ENCODE data around the gene LCMT2. TPM values are rescaled to one million over a fixed set of nuclear protein-coding genes. Genes with fewer than 3 reads are reported as not detected.

The LCMT2 gene
- polyA plus RNA-seq, 1 donor from 2014 or later: 10.3 TPM

- Histone ChIP-seq H3K9ac (ENCODE audit: low read length) (no peak overlapping the region), H3F3A (ENCODE audit: insufficient read depth, low read length, poor library complexity, severe bottlenecking) (no peaks in the 10 kb centered on the region), H2AFZ (ENCODE audit: low read depth, low read length) (no peak overlapping the region), H3K27me3 (ENCODE audit: insufficient read depth, low read depth, low read length) (no peaks in the 10 kb centered on the region), H3K9me2 (ENCODE audit: insufficient read depth, low read length) (no peaks in the 10 kb centered on the region), H3K79me2 (replicated peaks; ENCODE audit: insufficient read depth, low read length) (no peaks in the 10 kb centered on the region), H3K9me3 (ENCODE audit: low read length) (no peaks in the 10 kb centered on the region), H4K20me1 (ENCODE audit: insufficient read depth) (no peaks in the 10 kb centered on the region), H3K27ac (ENCODE audit: low read length) (no peak overlapping the region), H3K4me2 (ENCODE audit: low read length) (no peak overlapping the region), H3K36me3 (ENCODE audit: insufficient read depth, low read length) (peaks cover 6% of the 10 kb centered on the region), H3K4me3 (ENCODE audit: low read length) (no peak overlapping the region)
- TF ChIP-seq EP300 (conservative IDR thresholded peaks at IDR 0.05; ENCODE audit: poor library complexity, severe bottlenecking): no peak
- TF ChIP-seq REST (IDR thresholded peaks at IDR 0.05; ENCODE audit: borderline replicate concordance): no peak
- no peak for TF ChIP-seq EZH2 (IDR thresholded peaks at IDR 0.05; ENCODE audit: borderline replicate concordance, insufficient read depth, low read length, poor library complexity, severe bottlenecking)
- no peak for TF ChIP-seq MXI1 (conservative IDR thresholded peaks at IDR 0.05; ENCODE audit: poor library complexity, severe bottlenecking)
- no peak for TF ChIP-seq TAF1 (IDR thresholded peaks at IDR 0.05; ENCODE audit: low read depth)
- no peak for TF ChIP-seq POLR2AphosphoS5 (IDR thresholded peaks at IDR 0.05)
- no peak for TF ChIP-seq RAD21 (conservative IDR thresholded peaks at IDR 0.05)
- TF ChIP-seq CTCF (IDR thresholded peaks at IDR 0.05; ENCODE audit: poor library complexity, severe bottlenecking): no peak
- TF ChIP-seq SMC3 (conservative IDR thresholded peaks at IDR 0.05; ENCODE audit: poor library complexity): no peak
Observed at GRCh38 chr15:43346305-43346704, 15.9 kb upstream of the LCMT2 start.

- H3F3A ChIP-seq (ENCODE audit: insufficient read depth, low read length, poor library complexity, severe bottlenecking): no peaks in the 10 kb centered on the region
- peaks cover 14% of the 10 kb centered on the region for H3K79me2 ChIP-seq (replicated peaks; ENCODE audit: insufficient read depth, low read length)
- H3K9me3 ChIP-seq (ENCODE audit: low read length): no peaks in the 10 kb centered on the region
- H3K4me3 ChIP-seq (ENCODE audit: low read length): peak overlapping the region; percentile 75
- H3K9me2 ChIP-seq (ENCODE audit: insufficient read depth, low read length): no peaks in the 10 kb centered on the region
- no peaks in the 10 kb centered on the region for H4K20me1 ChIP-seq (ENCODE audit: insufficient read depth)
- H3K4me2 ChIP-seq (ENCODE audit: low read length): peak overlapping the region; percentile 89
- peak overlapping the region; percentile 90 for H3K9ac ChIP-seq (ENCODE audit: low read length)
- H2AFZ ChIP-seq (ENCODE audit: low read depth, low read length): peak overlapping the region; percentile 98
- H3K36me3 ChIP-seq (ENCODE audit: insufficient read depth, low read length): peaks cover 7% of the 10 kb centered on the region
- TF ChIP-seq POLR2AphosphoS5 (IDR thresholded peaks at IDR 0.05): no peak
- no peak for TF ChIP-seq MXI1 (conservative IDR thresholded peaks at IDR 0.05; ENCODE audit: poor library complexity, severe bottlenecking)
- no peak for TF ChIP-seq EP300 (conservative IDR thresholded peaks at IDR 0.05; ENCODE audit: poor library complexity, severe bottlenecking)
- no peak for TF ChIP-seq TAF1 (IDR thresholded peaks at IDR 0.05; ENCODE audit: low read depth)
- no peak for TF ChIP-seq REST (IDR thresholded peaks at IDR 0.05; ENCODE audit: borderline replicate concordance)
- no peak for TF ChIP-seq EZH2 (IDR thresholded peaks at IDR 0.05; ENCODE audit: borderline replicate concordance, insufficient read depth, low read length, poor library complexity, severe bottlenecking)
- TF ChIP-seq SMC3 (conservative IDR thresholded peaks at IDR 0.05; ENCODE audit: poor library complexity): no peak
- no peak for TF ChIP-seq RAD21 (conservative IDR thresholded peaks at IDR 0.05)
- TF ChIP-seq CTCF (IDR thresholded peaks at IDR 0.05; ENCODE audit: poor library complexity, severe bottlenecking): no peak
- peak overlapping the region; percentile 94 for H3K27ac ChIP-seq (ENCODE audit: low read length)
- H3K27me3 ChIP-seq (ENCODE audit: insufficient read depth, low read depth, low read length): no peaks in the 10 kb centered on the region
Observed at GRCh38 chr15:43330780-43331087, 361 bp upstream of the LCMT2 start.
